Measurements from ENCODE around the gene MTG1.
"Not testable (repeated sequence)": the region's sequence is repeated elsewhere in the genome, so short reads cannot be mapped to it uniquely, and the experiment has no call there.

MTG1 gene

DNA sequence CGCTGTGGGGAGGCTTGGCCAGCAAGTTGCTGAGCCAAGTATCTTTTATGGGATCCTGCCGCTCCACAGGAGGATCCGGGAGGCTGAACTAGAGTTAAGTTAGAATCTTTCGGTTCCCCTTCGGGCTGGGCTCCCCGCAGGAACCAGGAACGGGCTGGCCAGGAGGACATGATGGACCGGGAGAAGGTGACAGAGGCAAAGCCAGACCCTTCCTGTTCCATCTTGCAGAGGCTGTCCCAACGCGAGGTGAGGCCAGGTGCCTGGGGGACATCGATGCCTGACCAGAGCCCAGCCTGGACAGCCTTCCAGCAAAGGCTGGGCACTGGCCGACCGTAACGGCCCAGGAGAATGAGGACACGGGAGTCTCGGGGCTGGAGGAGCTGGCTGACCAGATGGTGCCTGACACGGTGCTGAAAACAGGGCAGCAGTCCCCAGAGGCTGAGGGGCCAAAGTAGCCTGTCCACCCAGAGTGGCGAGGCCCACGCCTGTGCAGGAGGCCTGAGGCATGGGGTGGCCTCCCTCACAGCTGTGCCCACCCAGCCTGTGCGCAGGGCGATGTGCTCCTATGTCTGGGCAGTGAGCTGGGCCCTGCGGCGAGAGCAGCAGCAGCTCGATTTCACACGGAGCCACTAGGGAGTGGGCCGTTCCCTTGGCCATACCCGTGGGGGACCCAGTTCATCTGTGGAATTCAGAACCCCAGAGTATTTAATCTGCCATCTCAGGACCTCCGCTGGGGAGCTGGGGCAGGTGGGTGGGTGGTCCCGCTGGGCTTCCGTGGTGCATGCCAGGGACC lies 16.7 kb upstream of the MTG1 start:
- in situ Hi-C loops (cut with MboI; ENCODE audit: low sequenced_read_pairs), result no loop called here

DNA sequence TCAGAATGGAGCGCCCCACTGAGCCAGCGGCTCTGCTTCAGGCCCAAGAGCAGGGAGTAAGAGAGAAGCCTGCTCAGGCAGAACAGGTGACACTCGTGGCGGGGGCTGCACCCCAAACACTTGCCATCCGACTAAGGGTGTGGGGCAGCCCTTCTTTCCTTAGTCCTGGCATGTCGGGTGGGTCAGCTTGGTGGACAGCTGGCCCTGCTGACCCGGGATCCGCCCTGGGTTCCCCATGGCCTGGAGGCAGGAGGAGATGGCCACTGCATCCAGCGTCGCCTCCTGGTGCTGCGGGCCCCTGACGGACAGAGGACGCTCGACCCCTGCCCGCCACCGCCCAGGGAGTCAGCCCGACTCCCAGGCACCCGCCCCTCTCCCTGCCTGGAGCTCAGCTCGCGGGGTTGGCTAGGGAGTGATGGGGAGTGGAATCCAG lies 16.1 kb upstream of the MTG1 start:
- in situ Hi-C loops (cut with MboI; ENCODE audit: low sequenced_read_pairs), result no loop called here

DNA sequence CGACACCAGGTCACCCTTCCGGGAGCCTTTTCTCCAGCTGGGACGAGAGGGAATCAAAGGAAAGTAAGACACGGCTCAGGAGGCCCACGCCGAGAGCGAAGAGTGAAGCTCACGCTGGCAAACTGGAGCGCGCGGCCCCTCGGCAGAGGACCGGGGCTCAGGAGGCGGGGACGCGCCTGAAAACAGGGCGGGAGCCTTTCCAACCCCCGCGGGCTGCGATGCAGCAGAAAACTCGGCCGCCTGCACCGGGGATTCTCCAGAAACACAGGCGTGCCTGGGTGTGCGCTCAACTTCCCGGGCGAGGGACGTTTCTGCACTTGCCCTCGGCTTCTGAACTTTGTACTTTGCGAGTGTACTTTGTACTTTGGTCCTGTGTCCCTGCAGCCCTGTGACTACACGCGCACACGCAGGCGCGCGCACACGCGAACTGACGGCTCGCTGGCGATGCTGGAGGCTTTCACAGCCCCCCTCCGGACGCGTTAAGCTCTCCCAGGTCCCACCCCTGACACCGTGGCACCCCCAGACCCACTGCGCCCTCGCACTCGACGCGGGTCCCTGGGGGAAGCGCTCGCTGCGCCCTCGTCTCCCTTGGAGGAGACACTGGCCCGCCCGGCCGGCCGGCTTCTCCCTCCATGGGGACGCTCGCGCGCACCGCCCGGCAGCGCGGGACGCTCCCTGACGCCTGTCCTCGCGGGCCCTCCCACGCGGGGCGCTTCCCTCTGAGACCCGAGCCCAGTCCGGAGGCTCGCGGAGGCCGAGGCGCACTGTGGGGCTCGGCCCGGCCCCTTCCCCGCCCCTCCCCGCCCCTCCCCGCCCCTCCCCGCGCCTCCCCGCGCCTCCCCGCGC lies 15.5 kb upstream of the MTG1 start:
- in situ Hi-C loops (cut with MboI; ENCODE audit: low sequenced_read_pairs), result no loop called here

GRCh38 chr10:133379152-133379800 lies 14.7 kb upstream of the MTG1 start, which contains the start of gene PAOX:
Gene PAOX (plus strand): TSS chr10:133379262. CDS start chr10:133379317, 55 bp downstream.
- in situ Hi-C loops (cut with MboI; ENCODE audit: low sequenced_read_pairs), result no loop called here

DNA sequence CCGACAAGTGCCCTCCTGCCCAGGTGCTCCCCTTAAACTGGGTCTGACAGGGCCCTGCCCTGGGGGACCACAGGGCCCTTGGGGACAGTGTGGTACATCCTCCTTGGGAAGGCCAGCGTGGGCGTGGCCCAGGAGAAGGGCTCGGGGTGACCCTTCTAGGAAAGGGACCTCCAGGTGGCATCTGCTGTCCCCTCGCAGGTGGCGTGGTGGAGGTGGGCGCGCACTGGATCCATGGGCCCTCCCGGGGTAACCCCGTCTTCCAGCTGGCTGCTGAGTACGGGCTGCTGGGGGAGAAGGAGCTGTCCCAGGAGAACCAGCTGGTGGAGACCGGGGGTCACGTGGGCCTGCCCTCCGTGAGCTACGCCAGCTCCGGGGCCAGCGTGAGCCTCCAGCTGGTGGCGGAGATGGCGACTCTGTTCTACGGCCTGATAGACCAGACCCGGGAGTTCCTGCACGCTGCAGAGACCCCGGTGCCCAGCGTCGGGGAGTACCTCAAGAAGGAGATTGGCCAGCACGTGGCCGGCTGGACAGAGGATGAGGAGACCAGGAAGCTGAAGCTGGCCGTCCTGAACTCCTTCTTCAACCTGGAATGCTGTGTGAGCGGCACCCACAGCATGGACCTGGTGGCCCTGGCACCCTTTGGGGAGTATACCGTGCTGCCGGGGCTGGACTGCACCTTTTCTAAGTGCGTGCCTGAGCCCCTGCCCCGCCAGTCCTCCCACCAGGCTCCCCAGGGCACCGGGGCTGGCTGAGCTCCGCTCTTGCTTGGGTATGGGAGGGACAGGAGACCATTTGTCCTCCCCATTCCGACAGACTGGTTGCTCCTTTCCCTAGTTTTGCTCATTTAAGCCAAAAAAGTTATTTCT lies 13.9 kb upstream of the MTG1 start:
- in situ Hi-C loops (cut with MboI; ENCODE audit: low sequenced_read_pairs), result no loop called here

GRCh38 chr10:133381036-133381435 lies 12.9 kb upstream of the MTG1 start:
- in situ Hi-C loops (cut with MboI; ENCODE audit: low sequenced_read_pairs), result no loop called here

- in situ Hi-C loops (cut with MboI; ENCODE audit: low sequenced_read_pairs), result no loop called here
Observed at GRCh38 chr10:133383551-133383950, 10.4 kb upstream of the MTG1 start.

GRCh38 chr10:133384071-133384470 lies 9.9 kb upstream of the MTG1 start:
- in situ Hi-C loops (cut with MboI; ENCODE audit: low sequenced_read_pairs), result no loop called here

DNA sequence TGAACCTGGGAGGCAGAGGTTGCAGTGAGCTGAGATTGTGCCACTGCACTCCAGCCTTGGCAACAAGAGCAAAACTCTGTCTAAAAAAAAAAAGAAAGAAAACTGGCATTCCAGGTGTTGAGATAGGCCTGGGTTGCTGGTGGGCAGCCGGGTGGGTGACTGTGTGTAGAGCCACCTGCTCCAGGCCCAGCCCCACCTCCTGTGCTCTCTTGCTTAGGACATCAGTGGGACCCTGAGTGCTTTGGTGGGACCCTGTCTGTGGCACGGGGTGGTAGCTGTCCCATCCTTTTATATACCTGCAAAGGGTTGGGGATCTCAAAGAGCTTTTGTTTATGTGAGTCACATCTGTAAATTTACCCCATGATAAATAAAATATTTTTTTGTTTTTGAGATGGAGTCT lies 8.7 kb upstream of the MTG1 start:
- in situ Hi-C loops (cut with MboI; ENCODE audit: low sequenced_read_pairs), result no loop called here

DNA sequence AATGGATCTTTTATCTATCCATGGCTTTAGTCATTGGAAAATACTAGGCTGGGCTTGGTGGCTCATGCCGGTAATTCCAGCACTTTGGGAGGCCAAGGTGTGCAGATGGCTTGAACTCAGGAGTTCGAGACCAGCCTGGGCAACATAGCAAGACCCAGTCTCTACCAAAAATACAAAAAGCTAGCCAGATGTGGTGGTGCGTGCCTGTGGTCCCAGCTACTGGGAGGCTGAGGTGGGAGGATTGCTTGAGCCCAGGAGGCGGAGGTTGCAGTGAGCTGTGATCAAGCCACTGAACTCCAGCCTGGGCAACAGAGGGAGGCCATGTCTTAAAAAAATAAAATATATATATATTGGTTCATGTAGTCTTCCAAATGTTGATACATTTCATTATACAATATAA lies 7.0 kb upstream of the MTG1 start:
- in situ Hi-C loops (cut with MboI; ENCODE audit: low sequenced_read_pairs), result not testable (repeated sequence)

DNA sequence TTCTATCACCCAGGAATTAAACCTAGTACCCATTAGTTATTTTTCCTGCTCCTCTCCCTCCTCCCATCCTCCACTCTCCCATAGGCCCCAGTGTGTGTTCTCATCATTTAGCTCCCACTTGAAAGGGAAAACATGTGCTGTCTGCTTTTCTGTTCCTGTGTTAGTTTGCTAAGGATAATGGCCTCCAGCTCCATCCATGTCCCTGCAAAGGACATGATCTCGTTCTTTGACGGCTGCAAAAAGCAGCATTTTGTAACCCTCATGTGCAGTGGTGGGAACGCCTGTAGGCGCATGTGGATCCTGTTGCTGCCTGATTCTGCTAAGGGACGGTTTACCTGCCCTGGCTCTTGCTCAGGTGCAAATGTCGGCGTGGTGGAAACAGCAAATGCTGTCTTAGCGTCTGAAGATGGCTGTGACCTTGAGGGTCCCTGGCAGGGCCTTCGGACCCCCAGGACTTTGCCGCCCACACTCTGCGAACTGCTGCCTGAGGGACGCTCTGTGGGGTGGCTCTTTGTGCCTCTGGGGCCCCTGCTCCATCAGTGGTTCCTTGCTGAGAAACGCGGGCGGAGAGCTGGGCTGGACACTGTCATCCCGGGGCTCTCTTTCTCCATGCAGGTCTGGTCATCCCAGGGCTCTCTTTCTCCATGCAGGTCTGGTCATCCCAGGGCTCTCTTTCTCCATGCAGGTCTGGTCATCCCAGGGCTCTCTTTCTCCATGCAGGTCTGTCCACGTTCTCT lies 5.6 kb upstream of the MTG1 start:
- in situ Hi-C loops (cut with MboI; ENCODE audit: low sequenced_read_pairs), result no loop called here

GRCh38 chr10:133388973-133389818 lies 4.8 kb upstream of the MTG1 start:
- in situ Hi-C loops (cut with MboI; ENCODE audit: low sequenced_read_pairs), result no loop called here

GRCh38 chr10:133390597-133391248 lies 3.2 kb upstream of the MTG1 start:
- in situ Hi-C loops (cut with MboI; ENCODE audit: low sequenced_read_pairs), result no loop called here

GRCh38 chr10:133391249-133391635 lies 2.7 kb upstream of the MTG1 start:
- in situ Hi-C loops (cut with MboI; ENCODE audit: low sequenced_read_pairs), result no loop called here

DNA sequence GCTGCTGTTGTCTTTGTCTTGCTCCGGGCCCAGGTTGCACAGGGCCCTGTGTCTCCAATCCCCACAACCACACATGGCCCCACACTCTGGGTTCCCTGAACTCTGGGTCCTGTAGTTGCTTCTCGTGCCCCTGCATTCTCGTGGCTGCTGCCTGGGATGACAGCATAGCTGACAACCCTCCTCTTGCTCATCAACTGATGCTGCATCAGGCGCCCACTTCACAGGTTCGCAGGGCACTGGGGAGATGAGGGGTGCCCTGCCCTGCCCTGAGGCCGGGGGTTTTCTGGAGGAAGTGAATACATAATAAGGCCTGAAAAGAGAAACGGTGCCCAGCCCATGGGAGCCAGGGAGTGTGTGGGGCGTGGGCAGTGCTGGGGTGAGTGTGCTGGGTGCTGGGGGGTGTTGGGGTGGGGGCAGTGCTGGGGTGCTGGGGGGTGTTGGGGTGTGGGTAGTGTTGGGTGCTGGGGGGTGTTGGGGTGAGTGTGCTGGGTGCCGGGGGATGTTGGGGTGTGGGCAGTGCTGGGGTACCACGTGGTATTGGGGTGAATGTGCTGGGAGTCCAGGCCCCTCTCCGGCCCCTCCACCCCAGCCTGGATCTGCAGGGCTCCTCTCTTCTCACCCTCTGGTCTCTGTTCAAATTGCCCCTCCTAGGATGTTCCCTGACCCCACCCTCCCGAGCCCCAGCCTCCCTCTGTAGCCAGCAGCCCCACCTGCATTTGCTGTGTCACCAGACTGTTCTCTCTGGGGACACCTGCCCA lies 2.0 kb upstream of the MTG1 start:
- in situ Hi-C loops (cut with MboI; ENCODE audit: low sequenced_read_pairs), result no loop called here

- in situ Hi-C loops (cut with MboI; ENCODE audit: low sequenced_read_pairs), result no loop called here
Observed at GRCh38 chr10:133393401-133394063, 425 bp upstream of the MTG1 start.

DNA sequence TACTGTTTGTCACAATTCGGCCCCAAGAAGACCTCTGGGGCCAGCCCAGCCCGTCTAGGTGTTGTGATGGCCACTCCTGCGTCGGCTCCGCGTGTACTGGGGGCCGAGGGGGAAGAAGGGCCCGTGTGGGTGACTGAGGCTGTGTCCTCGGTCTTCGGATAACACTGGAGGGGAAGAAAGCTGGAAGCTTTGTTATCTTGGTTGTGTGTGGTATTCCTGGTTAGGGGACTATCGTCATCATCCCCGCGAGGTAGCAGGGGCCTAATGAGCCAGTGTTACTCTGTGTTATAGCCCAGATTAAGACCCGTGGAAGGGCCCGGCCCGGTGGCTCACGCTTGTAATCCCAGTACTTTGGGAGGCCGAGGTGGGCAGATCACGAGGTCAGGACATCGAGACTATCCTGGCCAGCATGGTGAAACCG lies 854 bp downstream of the MTG1 start:
- in situ Hi-C loops (cut with MboI; ENCODE audit: low sequenced_read_pairs), result no loop called here
